Pancreas (tissue), 10 donors: Measurements from ENCODE around the gene ELOVL6. TPM values are rescaled to one million over a fixed set of nuclear protein-coding genes. Genes with fewer than 3 reads are reported as not detected.

Experiments used
- ATAC-seq, 4 donors: fragments of 200-7000 bp; cut with Tn5 transposase; one replicate each; pipeline versions ENCODE4 v1.8.0 to v1.9.1; 2020; ENCODE audit warnings: mild to moderate bottlenecking in 4 of 4, moderate library complexity in 4 of 4
- DNase-seq, 6 donors: peaks; one replicate each; pipeline ENCODE4 v3.0.0-alpha.2; 2020
- FAIRE-seq: peaks from 2 replicates; lab custom pipeline; 2012; peaks lifted over from hg19 to GRCh38; lab: Jason Lieb, UNC
- H3K27ac ChIP-seq, 4 donors: fragments of 200-600 bp; sonication (generic); 1 replicate in 3 of 4; 2 replicates in 1 of 4; pipeline versions ENCODE4 v1.5.0 to v1.8.0; 2020
- H3K27me3 ChIP-seq, 4 donors: fragments of 200-600 bp; one replicate each; pipeline ENCODE4 v1.8.0; 2021
- H3K36me3 ChIP-seq, 3 donors: fragments of 200-600 bp; sonication (generic) in 1 of 3; one replicate each; pipeline versions ENCODE4 v1.5.0 to v1.8.0; 2020 to 2021
- H3K4me1 ChIP-seq, 3 donors: fragments of 200-600 bp; one replicate each; pipeline ENCODE4 v1.8.0; 2021
- H3K4me3 ChIP-seq, 4 donors: fragments of 200-600 bp; sonication (generic) in 2 of 4; one replicate each; pipeline versions ENCODE4 v1.5.0 to v1.8.0; 2020 to 2021
- H3K9me3 ChIP-seq, 4 donors: fragments of 200-600 bp; one replicate each; pipeline ENCODE4 v1.8.0; 2021
- CTCF ChIP-seq, 4 donors: fragments of 200-600 bp; sonication (generic) in 3 of 4; IDR thresholded peaks; one replicate each; pipeline versions ENCODE4 v1.5.0 to v1.8.0; 2021; ENCODE audit warnings: antibody characterized with exemption in 4 of 4
- WGBS, 2 donors: extraction: QIAGEN DNeasy Blood & Tissue Kit; methylation state at CpG; one replicate each; pipeline ENCODE4 v1.1.7; 2013; 5-methylcytosine and 5-hydroxymethylcytosine counted together
- intact Hi-C, 3 donors: fragments of 100-400 bp; cut with DNase I; formaldehyde crosslinking; loops; one replicate each; pipeline versions ENCODE4 v1.11.1 to v1.14.2; 2022
- polyA plus RNA-seq, 2 donors: library from polyadenylated mRNA; stranded (reverse); fragments of 200-250 nt; gene quantifications; one replicate each; pipeline ENCODE4 v1.2.3, GENCODE V29; 2013
- total RNA-seq, 6 donors: library from RNA; stranded (reverse); fragmentation: NEBNext Ultra II Directional in 4 of 6; extraction: Animal tissue kit (Norgen Biotek cat#: 25700) in 4 of 6; gene quantifications; one replicate each; pipeline versions ENCODE4 v1.2.1 to v1.2.4, GENCODE V29; 2021 to 2023
- donor health status: healthy with polysubstance abuse.
- donor health status: DM: no; HTN: no; CAD: no; lungs with moderate emphysema.
- donor health status: DM: no; HTN: no; CAD: no.
- donor health status: control.
- donor health status: control.
- donor health status: Bipolar disorder and iron deficiency.
- donor health status: DM: yes; HTN: yes; CAD: no.
- donor health status: DM: no; HTN: no; CAD: no.
- donor health status: DM: no; HTN: no; CAD: no.
- donor health status: DM: yes; HTN: yes; CAD: no.

Gene ELOVL6
- total and polyA plus RNA-seq, 8 donors = 0.69 to 3.5 (median 1.8) TPM

GRCh38 chr4:110156442-110156841 lies 42.0 kb downstream of the ELOVL6 start:
- Histone ChIP-seq H3K4me3 (no peak overlapping the region), H3K4me1 (no peaks in the 10 kb centered on the region), H3K9me3 (no peaks in the 10 kb centered on the region), H3K36me3 (no peaks in the 10 kb centered on the region), H3K27ac (no peak overlapping the region), H3K27me3 (no peaks in the 10 kb centered on the region)
- DNase-seq = no peak
- no peak for FAIRE-seq
- WGBS, 2 donors = 87 to 93% methylated on average over 6 of the region's 6 CpGs
- TF ChIP-seq CTCF (IDR thresholded peaks at IDR 0.05) = no peak
- ATAC-seq = no peak
- intact Hi-C loops = no loop called here

GRCh38 chr4:110155654-110156053 lies 42.8 kb downstream of the ELOVL6 start:
- DNase-seq (no peak), ATAC-seq (no peak), FAIRE-seq (no peak)
- no peaks in the 10 kb centered on the region for H3K27me3 ChIP-seq
- H3K9me3 ChIP-seq = no peaks in the 10 kb centered on the region
- no peaks in the 10 kb centered on the region for H3K36me3 ChIP-seq
- 65 to 76% methylated on average over 4 of the region's 4 CpGs for WGBS, 2 donors
- no peaks in the 10 kb centered on the region for H3K4me1 ChIP-seq
- TF ChIP-seq CTCF (IDR thresholded peaks at IDR 0.05) = no peak
- no peak overlapping the region for H3K27ac ChIP-seq
- intact Hi-C loops = no loop called here
- H3K4me3 ChIP-seq = no peak overlapping the region

- Histone ChIP-seq H3K4me3 (no peak overlapping the region), H3K4me1 (no peaks in the 10 kb centered on the region), H3K36me3 (no peaks in the 10 kb centered on the region), H3K9me3 (no peaks in the 10 kb centered on the region), H3K27me3 (no peaks in the 10 kb centered on the region), H3K27ac (no peak overlapping the region)
- FAIRE-seq (no peak), DNase-seq (no peak), ATAC-seq (no peak)
- intact Hi-C loops = no loop called here
- WGBS, 2 donors = 76 to 85% methylated on average over 1 of the region's 1 CpG
- TF ChIP-seq CTCF (IDR thresholded peaks at IDR 0.05) = no peak
Observed at GRCh38 chr4:110154582-110154981, 43.8 kb downstream of the ELOVL6 start.

- WGBS, 2 donors = 86 to 88% methylated on average over 5 of the region's 5 CpGs
- no peaks in the 10 kb centered on the region for H3K4me1 ChIP-seq
- H3K27ac ChIP-seq = no peak overlapping the region
- DNase-seq (no peak), ATAC-seq (no peak), FAIRE-seq (no peak)
- H3K36me3 ChIP-seq = no peaks in the 10 kb centered on the region
- H3K9me3 ChIP-seq = no peaks in the 10 kb centered on the region
- no peak overlapping the region for H3K4me3 ChIP-seq
- TF ChIP-seq CTCF (IDR thresholded peaks at IDR 0.05) = no peak
- intact Hi-C loops = no loop called here
- no peaks in the 10 kb centered on the region for H3K27me3 ChIP-seq
Observed at GRCh38 chr4:110152386-110152785, 46.0 kb downstream of the ELOVL6 start.

GRCh38 chr4:110149089-110149488 lies 49.3 kb downstream of the ELOVL6 start:
- no peaks in the 10 kb centered on the region for H3K36me3 ChIP-seq
- no peak overlapping the region for H3K4me3 ChIP-seq
- intact Hi-C loops = no loop called here
- no peak for DNase-seq
- WGBS, 2 donors = 93% methylated on average over 7 of the region's 7 CpGs
- no peak for TF ChIP-seq CTCF (IDR thresholded peaks at IDR 0.05)
- no peaks in the 10 kb centered on the region for H3K9me3 ChIP-seq
- FAIRE-seq = no peak
- H3K27ac ChIP-seq = no peak overlapping the region
- H3K27me3 ChIP-seq = no peaks in the 10 kb centered on the region
- H3K4me1 ChIP-seq = no peaks in the 10 kb centered on the region
- no peak for ATAC-seq
